CD4-positive, alpha-beta memory T cell (primary cell): ENCODE measurements around the gene CTPS1. TPM values are rescaled to one million over a fixed set of nuclear protein-coding genes. Genes with fewer than 3 reads are reported as not detected.
A peak's percentile ranks its signal among the peaks of the same experiment; 100 is the strongest.

ENCODE experiments used
- CTCF ChIA-PET: fragments of 350-600 bp; sonication (Branson Sonifier 250); formaldehyde crosslinking; loops from one replicate; lab custom pipeline; 2021; ENCODE audit warnings: inconsistent platforms; ENCODE audit not compliant: partially characterized antibody; lab: Charles Lee
- POLR2A ChIA-PET: fragments of 350-600 bp; sonication (Branson Sonifier 250); formaldehyde crosslinking; loops from one replicate; lab custom pipeline; 2021; ENCODE audit not compliant: partially characterized antibody; lab: Charles Lee
- DNase-seq, 5 donors: peaks; one replicate each; pipeline versions ENCODE4 v3.0.0 to v3.0.0-alpha.2; 2020 to 2022; ENCODE audit warnings: mixed read lengths in 1 of 5
- H3K27ac ChIP-seq: one replicate; pipeline ENCODE4 v1.7.0; 2013; ENCODE audit warnings: low read depth, low read length
- H3K27me3 ChIP-seq: 2 replicates; pipeline ENCODE4 v1.7.0; 2013; ENCODE audit warnings: mild to moderate bottlenecking, low read length, moderate library complexity; ENCODE audit not compliant: insufficient read depth
- H3K36me3 ChIP-seq: 2 replicates; pipeline ENCODE4 v1.7.0; 2013; ENCODE audit warnings: mild to moderate bottlenecking, low read length, moderate library complexity; ENCODE audit not compliant: insufficient read depth
- H3K4me1 ChIP-seq: 2 replicates; pipeline ENCODE4 v1.7.0; 2013; ENCODE audit warnings: mild to moderate bottlenecking, low read length, moderate library complexity; ENCODE audit not compliant: insufficient read depth
- H3K4me3 ChIP-seq, 2 donors: one replicate each; pipeline ENCODE4 v1.7.0; 2013; ENCODE audit warnings: low read length in 2 of 2, mild to moderate bottlenecking in 1 of 2
- H3K9me3 ChIP-seq, 2 donors: one replicate each; pipeline ENCODE4 v1.7.0; 2013; ENCODE audit warnings: low read length in 2 of 2, control low read depth in 1 of 2; ENCODE audit not compliant: control insufficient read depth in 1 of 2
- H3K27ac Mint-ChIP-seq, 7 donors: one replicate each; pipeline ENCODE4 v1.8.0; 2020 to 2021; ENCODE audit warnings: mixed read lengths in 7 of 7, mild to moderate bottlenecking in 6 of 7, inconsistent platforms in 3 of 7, moderate library complexity in 3 of 7
- H3K27me3 Mint-ChIP-seq, 2 donors: one replicate each; pipeline ENCODE4 v1.8.0; 2020 to 2021; ENCODE audit warnings: mixed read lengths in 2 of 2
- H3K36me3 Mint-ChIP-seq, 2 donors: one replicate each; pipeline ENCODE4 v1.8.0; 2020 to 2021; ENCODE audit warnings: mixed read lengths in 2 of 2, inconsistent platforms in 1 of 2, mild to moderate bottlenecking in 1 of 2
- H3K4me1 Mint-ChIP-seq, 4 donors: one replicate each; pipeline ENCODE4 v1.8.0; 2020 to 2021; ENCODE audit warnings: mixed read lengths in 4 of 4, mild to moderate bottlenecking in 1 of 4
- H3K4me3 Mint-ChIP-seq, 8 donors: one replicate each; pipeline ENCODE4 v1.8.0; 2020 to 2021; ENCODE audit warnings: mixed read lengths in 8 of 8, mild to moderate bottlenecking in 7 of 8, moderate library complexity in 6 of 8, inconsistent platforms in 3 of 8
- H3K9me3 Mint-ChIP-seq, 8 donors: one replicate each; pipeline ENCODE4 v1.8.0; 2020 to 2021; ENCODE audit warnings: mixed read lengths in 8 of 8, mild to moderate bottlenecking in 5 of 8, inconsistent platforms in 3 of 8, moderate library complexity in 1 of 8
- intact Hi-C: fragments of 100-400 bp; cut with micrococcal nuclease; formaldehyde crosslinking; loops from one replicate; pipeline ENCODE4 v1.15.1; 2023
- polyA plus RNA-seq, 2 donors: library from polyadenylated mRNA; unstranded; fragments of 300-500 nt; fragmentation: Illumina TruSeq; gene quantifications; one replicate each; pipeline ENCODE4 v1.2.3, GENCODE V29; 2021
- total RNA-seq, 2 experiments: library from RNA; stranded (reverse); gene quantifications; one replicate each; pipeline ENCODE4 v1.2.3, GENCODE V29; 2021

The CTPS1 gene
- total and polyA plus RNA-seq, 4 experiments from 2014 or later, result 11.6 to 19.7 (median 16.4) TPM

DNA sequence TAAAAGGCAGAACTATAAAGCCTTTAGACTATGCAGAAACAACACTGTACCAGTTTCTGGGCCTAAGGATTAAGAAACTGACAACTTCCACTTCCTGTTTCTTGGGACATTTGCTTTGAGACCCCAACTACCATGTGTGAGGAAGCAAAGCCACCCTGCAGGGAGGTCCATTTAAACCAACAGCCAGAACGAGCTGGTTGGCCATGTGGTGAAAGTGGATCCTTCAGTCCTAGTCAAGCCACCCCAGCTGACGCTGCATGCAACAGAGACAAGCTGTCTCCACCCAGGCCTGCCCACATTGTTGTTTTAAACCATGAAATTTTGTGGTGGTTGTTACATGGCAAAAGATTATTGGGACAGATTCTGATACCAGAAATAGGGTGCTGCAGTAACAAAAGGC lies 73.8 kb downstream of the CTPS1 start:
- H3K4me1 Mint-ChIP-seq, result peaks cover 0 to 4% (median 0%) of the 10 kb centered on the region in 4 donors
- Histone ChIP-seq H3K4me1 (no peaks in the 10 kb centered on the region), H3K9me3 (no peaks in the 10 kb centered on the region), H3K27me3 (no peaks in the 10 kb centered on the region), H3K4me3 (no peak overlapping the region), H3K27ac (no peak overlapping the region), H3K36me3 (peaks cover 3% of the 10 kb centered on the region)
- no peak for DNase-seq
- H3K4me3 Mint-ChIP-seq, result no peak overlapping the region
- intact Hi-C loops, result no loop called here
- H3K27ac Mint-ChIP-seq, result peak overlapping the region in 1 of 7 donors; percentile 31
- H3K9me3 Mint-ChIP-seq, result no peaks in the 10 kb centered on the region
- no peaks in the 10 kb centered on the region for H3K27me3 Mint-ChIP-seq
- H3K36me3 Mint-ChIP-seq, result peaks cover 46 to 47% of the 10 kb centered on the region in 2 donors
- POLR2A ChIA-PET, result no interaction called here
- CTCF ChIA-PET, result no interaction called here

DNA sequence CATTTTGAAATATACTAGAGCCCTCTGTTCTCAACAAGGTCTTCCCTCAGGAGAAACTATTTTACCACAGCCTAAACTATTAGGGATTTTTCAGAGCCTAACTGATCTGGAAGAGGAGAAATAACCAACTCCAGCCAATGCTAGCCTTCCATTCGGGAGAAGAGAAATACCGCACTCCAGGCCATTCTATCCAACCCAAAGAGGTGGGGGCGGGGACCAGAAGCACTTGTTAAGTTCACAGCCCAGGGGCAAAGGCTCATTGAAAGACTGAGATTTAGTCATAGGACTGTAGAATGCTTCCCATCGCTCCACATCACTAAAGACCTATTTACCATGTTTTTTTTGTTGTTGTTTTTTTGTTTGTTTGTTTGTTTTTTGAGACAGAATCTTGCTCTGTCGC lies 77.4 kb downstream of the CTPS1 start:
- peaks cover 5% of the 10 kb centered on the region for H3K36me3 ChIP-seq
- Mint-ChIP-seq H3K27me3 (no peaks in the 10 kb centered on the region), H3K36me3 (peaks cover 60 to 64% of the 10 kb centered on the region in 2 donors), H3K9me3 (peaks cover 0 to 3% (median 0%) of the 10 kb centered on the region in 8 donors), H3K4me1 (peaks cover 0 to 4% (median 0%) of the 10 kb centered on the region in 4 donors), H3K27ac (no peak overlapping the region), H3K4me3 (no peak overlapping the region)
- H3K27ac ChIP-seq, result no peak overlapping the region
- H3K4me3 ChIP-seq, result no peak overlapping the region
- ChIA-PET POLR2A (no interaction called here), CTCF (no interaction called here)
- no peaks in the 10 kb centered on the region for H3K4me1 ChIP-seq
- H3K9me3 ChIP-seq, result no peaks in the 10 kb centered on the region
- intact Hi-C loops, result no loop called here
- no peak for DNase-seq
- H3K27me3 ChIP-seq, result no peaks in the 10 kb centered on the region

Other genes with a start within 250 kb of the CTPS1 start
- under 1 TPM; 0.20 to 0.33 TPM for gene KCNQ4, start 195.9 kb upstream of the CTPS1 start, total RNA-seq
- under 1 TPM in 1 of 2 donors, not detected in 1; 0.14 TPM for gene KCNQ4, start 195.9 kb upstream of the CTPS1 start, polyA plus RNA-seq
- 1 to 10 TPM; 8.1 to 8.4 TPM for gene CITED4, start 117.3 kb upstream of the CTPS1 start, total RNA-seq
- gene CITED4, start 117.3 kb upstream of the CTPS1 start, polyA plus RNA-seq, result 10 to 100 TPM; 12.0 to 20.1 TPM
- 1 to 10 TPM; 1.2 to 1.6 TPM for gene SLFNL1, start 42.0 kb downstream of the CTPS1 start, total RNA-seq
- under 1 TPM in 1 of 2 donors, not detected in 1; 0.77 TPM for gene SLFNL1, start 42.0 kb downstream of the CTPS1 start, polyA plus RNA-seq